Measurements from ENCODE around the gene STUB1. TPM values are rescaled to one million over a fixed set of nuclear protein-coding genes. Genes with fewer than 3 reads are reported as not detected.

The STUB1 gene
- total and polyA plus RNA-seq, 2 of the 8 experiments (the other 6 are each of a cell fraction or from before 2014, with no cell fraction given), result 89.9 to 103 TPM

GRCh38 chr16:706189-707061 lies 26.2 kb downstream of the STUB1 start (continued):
- TF ChIP-seq RXRA (IDR thresholded peaks at IDR 0.05; ENCODE audit: insufficient read depth, low read depth, low read length) (no peak), SIX5 (IDR thresholded peaks at IDR 0.05; ENCODE audit: low read depth, low read length) (no peak), GTF2F1 (IDR thresholded peaks at IDR 0.05; ENCODE audit: borderline replicate concordance, low read depth, low read length) (no peak), FOSL1 (IDR thresholded peaks at IDR 0.05; ENCODE audit: insufficient read depth, low read depth, low read length) (no peak), ATF2 (IDR thresholded peaks at IDR 0.05; ENCODE audit: low read length) (no peak), SIRT6 (IDR thresholded peaks at IDR 0.05; ENCODE audit: low read length) (no peak), TAF1 (IDR thresholded peaks at IDR 0.05; ENCODE audit: low read depth, low read length) (no peak), JUN (IDR thresholded peaks at IDR 0.05; ENCODE audit: low read depth, low read length) (no peak)
- TF ChIP-seq, protein P1, sequence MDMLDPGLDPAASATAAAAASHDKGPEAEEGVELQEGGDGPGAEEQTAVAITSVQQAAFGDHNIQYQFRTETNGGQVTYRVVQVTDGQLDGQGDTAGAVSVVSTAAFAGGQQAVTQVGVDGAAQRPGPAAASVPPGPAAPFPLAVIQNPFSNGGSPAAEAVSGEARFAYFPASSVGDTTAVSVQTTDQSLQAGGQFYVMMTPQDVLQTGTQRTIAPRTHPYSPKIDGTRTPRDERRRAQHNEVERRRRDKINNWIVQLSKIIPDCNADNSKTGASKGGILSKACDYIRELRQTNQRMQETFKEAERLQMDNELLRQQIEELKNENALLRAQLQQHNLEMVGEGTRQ (IDR thresholded peaks at IDR 0.05; ENCODE audit: low read length), result no peak
